Mucosa of descending colon (tissue), 3 donors: ENCODE measurements around the gene ADAM12. TPM values are rescaled to one million over a fixed set of nuclear protein-coding genes. Genes with fewer than 3 reads are reported as not detected.
"Not testable (repeated sequence)": the region's sequence is repeated elsewhere in the genome, so short reads cannot be mapped to it uniquely, and the experiment has no call there.

ENCODE experiments used
- ATAC-seq: fragments of 200-7000 bp; cut with Tn5 transposase; one replicate; pipeline ENCODE4 v1.9.1; 2020; ENCODE audit warnings: mild to moderate bottlenecking, moderate library complexity
- DNase-seq, 3 donors: peaks; one replicate each; pipeline ENCODE4 v3.0.0-alpha.2; 2020
- H3K36me3 ChIP-seq: fragments of 200-600 bp; one replicate; pipeline ENCODE4 v1.8.0; 2021; ENCODE audit warnings: low read depth, mild to moderate bottlenecking
- H3K4me1 ChIP-seq: fragments of 200-600 bp; one replicate; pipeline ENCODE4 v1.8.0; 2021; ENCODE audit warnings: low read depth, mild to moderate bottlenecking
- H3K4me3 ChIP-seq: fragments of 200-600 bp; one replicate; pipeline ENCODE4 v1.8.0; 2021; ENCODE audit warnings: mild to moderate bottlenecking
- H3K9me3 ChIP-seq: fragments of 200-600 bp; one replicate; pipeline ENCODE4 v1.8.0; 2021; ENCODE audit warnings: mild to moderate bottlenecking
- intact Hi-C, 2 donors: fragments of 100-400 bp; cut with DNase I in 1 of 2; cut with micrococcal nuclease in 1 of 2; formaldehyde crosslinking; loops; one replicate each; pipeline versions ENCODE4 v1.11.0 to v1.11.1; 2022; cut with DNase I, micrococcal nuclease
- total RNA-seq, 3 donors: library from RNA; stranded (reverse); fragmentation: NEBNext Ultra II Directional in 2 of 3; extraction: Animal tissue kit (Norgen Biotek cat#: 25700) in 2 of 3; gene quantifications; one replicate each; pipeline versions ENCODE4 v1.2.1 to v1.2.4, GENCODE V29; 2021 to 2023
- TF ChIP-seq, protein P1 (sequence below): fragments of 200-600 bp; IDR thresholded peaks from one replicate; pipeline ENCODE4 v1.8.0; 2022; ENCODE audit warnings: antibody characterized with exemption, mild to moderate bottlenecking
- donor health status: DM: no; HTN: no; CAD: no; lungs with moderate emphysema.
- donor health status: DM: no; HTN: no; CAD: no.
- donor health status: DM: no; HTN: yes; CAD: no.

ADAM12 gene
- total RNA-seq, 3 donors from 2014 or later = 0.20 to 0.89 (median 0.66) TPM

DNA sequence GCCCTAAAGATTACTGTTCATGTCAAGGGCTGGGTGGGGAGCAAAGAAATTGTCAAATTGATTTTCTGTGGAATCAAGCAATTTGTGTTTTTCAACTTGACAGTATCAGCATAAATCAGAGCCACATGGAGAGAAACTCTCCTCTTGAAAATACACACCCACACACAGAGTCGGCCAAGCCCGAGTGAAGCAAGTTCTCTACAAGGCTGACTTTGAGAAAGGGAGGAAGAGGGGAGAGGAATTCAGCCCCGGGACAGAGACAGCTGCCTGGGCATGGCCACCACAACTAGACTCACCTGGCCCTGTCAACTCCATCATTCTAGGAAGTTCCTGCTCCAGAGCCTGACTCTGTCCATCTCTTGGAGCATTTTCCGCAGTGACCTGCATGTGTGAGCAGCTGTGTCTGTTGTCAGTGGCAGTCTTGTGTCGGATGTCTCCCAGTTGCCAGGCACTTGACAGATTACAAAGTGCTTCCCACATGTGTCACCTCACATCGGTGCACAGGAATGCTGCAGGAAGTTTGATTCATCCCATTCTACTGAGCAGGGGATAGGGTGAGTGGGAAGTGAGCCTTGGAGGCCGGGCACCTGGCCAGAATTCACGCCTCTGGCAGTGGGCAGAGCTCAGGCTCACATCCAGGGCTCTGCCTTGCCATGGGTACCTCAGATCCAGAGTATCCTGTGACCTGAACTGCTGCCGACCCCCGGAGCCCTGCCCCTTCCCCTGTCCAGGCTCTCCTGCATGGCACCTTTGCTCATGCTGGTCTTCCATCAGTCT, 37.9 kb downstream of the ADAM12 start:
- H3K9me3 ChIP-seq = no peaks in the 10 kb centered on the region
- no peak overlapping the region for H3K4me3 ChIP-seq
- no peaks in the 10 kb centered on the region for H3K36me3 ChIP-seq
- ATAC-seq (no peak), DNase-seq (no peak)
- TF ChIP-seq, protein P1, sequence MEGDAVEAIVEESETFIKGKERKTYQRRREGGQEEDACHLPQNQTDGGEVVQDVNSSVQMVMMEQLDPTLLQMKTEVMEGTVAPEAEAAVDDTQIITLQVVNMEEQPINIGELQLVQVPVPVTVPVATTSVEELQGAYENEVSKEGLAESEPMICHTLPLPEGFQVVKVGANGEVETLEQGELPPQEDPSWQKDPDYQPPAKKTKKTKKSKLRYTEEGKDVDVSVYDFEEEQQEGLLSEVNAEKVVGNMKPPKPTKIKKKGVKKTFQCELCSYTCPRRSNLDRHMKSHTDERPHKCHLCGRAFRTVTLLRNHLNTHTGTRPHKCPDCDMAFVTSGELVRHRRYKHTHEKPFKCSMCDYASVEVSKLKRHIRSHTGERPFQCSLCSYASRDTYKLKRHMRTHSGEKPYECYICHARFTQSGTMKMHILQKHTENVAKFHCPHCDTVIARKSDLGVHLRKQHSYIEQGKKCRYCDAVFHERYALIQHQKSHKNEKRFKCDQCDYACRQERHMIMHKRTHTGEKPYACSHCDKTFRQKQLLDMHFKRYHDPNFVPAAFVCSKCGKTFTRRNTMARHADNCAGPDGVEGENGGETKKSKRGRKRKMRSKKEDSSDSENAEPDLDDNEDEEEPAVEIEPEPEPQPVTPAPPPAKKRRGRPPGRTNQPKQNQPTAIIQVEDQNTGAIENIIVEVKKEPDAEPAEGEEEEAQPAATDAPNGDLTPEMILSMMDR = no peak
- intact Hi-C loops = no loop called here
- no peaks in the 10 kb centered on the region for H3K4me1 ChIP-seq

DNA sequence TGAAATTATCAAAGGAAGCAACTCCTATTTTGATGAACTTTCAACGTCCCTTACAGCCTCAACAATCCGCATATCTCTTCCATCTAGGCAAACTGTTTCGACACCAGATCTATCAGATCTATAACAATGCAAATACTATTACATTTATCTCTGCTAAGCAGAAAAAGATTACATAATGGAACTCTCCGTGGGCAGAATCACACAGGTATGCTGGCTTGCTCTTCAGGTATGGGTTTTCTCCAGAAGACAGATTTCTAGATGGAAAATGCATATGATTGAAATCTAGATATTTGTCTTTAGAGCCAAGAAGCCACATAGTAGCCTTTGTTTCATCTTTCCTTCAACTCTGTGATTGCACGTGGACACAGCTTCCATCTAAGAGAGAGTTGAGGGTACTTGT, 38.6 kb downstream of the ADAM12 start:
- TF ChIP-seq, protein P1 = no peak
- Histone ChIP-seq H3K9me3 (no peaks in the 10 kb centered on the region), H3K4me1 (no peaks in the 10 kb centered on the region), H3K36me3 (no peaks in the 10 kb centered on the region), H3K4me3 (no peak overlapping the region)
- no peak for ATAC-seq
- intact Hi-C loops = no loop called here
- DNase-seq = no peak

DNA sequence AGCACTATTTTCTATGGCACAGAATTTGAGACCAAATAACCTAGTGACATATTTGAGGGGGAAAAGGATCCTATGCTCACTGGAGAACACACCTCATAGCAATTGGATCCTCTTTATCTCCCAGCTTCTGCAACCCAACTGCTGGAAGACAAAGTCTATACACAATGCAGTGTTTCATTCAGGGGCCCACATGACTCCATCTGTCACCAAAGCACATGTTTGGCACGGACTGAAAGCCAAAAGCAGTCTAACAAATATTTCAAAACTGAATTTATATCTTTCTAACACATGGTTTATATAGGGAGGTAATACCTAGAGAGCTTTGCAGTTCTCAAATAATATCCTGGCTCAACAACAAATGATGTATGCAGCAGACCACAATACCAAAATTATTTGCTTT, 39.2 kb downstream of the ADAM12 start:
- DNase-seq (no peak), ATAC-seq (no peak)
- intact Hi-C loops = no loop called here
- Histone ChIP-seq H3K36me3 (no peaks in the 10 kb centered on the region), H3K4me3 (no peak overlapping the region), H3K4me1 (no peaks in the 10 kb centered on the region), H3K9me3 (no peaks in the 10 kb centered on the region)
- TF ChIP-seq, protein P1 = no peak

DNA sequence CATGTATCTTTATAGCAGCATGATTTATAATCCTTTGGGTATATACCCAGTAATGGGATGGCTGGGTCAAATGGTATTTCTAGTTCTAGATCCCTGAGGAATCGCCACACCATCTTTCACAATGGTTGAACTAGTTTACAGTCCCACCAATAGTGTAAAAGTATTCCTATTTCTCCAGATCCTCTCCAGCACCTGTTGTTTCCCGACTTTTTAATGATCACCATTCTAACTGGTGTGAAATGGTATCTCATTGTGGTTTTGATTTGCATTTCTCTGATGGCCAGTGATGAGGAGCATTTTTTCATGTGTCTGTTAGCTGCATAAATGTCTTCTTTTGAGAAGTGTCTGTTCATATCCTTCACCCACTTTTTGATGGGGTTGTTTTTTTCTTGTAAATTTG, 44.8 kb downstream of the ADAM12 start:
- DNase-seq, ATAC-seq, H3K9me3 ChIP-seq, H3K4me1 ChIP-seq, H3K36me3 ChIP-seq, H3K4me3 ChIP-seq, intact Hi-C loops: not testable (repeated sequence)

DNA sequence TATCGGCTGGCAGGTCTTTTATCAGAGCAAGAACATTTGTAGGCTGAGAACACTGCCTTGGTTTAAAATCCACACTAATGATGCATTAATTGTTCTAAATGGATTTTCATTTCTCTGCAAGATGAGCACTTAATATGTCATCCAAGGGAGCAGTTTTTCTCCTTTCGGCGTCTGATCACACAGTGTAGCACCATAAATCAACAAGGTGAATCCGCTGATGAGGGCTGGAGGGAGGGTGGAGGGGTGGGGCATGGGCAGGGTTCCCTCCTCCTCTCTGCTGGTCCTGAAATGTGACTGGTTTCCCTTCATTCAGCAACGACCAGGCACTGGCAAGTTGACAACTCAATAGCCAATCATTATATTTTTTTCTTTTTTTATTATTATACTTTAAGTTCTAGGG, 45.6 kb downstream of the ADAM12 start:
- intact Hi-C loops = no loop called here
- no peaks in the 10 kb centered on the region for H3K9me3 ChIP-seq
- no peak for DNase-seq
- H3K4me3 ChIP-seq = no peak overlapping the region
- no peaks in the 10 kb centered on the region for H3K4me1 ChIP-seq
- ATAC-seq = no peak
- TF ChIP-seq, protein P1 = no peak
- no peaks in the 10 kb centered on the region for H3K36me3 ChIP-seq

DNA sequence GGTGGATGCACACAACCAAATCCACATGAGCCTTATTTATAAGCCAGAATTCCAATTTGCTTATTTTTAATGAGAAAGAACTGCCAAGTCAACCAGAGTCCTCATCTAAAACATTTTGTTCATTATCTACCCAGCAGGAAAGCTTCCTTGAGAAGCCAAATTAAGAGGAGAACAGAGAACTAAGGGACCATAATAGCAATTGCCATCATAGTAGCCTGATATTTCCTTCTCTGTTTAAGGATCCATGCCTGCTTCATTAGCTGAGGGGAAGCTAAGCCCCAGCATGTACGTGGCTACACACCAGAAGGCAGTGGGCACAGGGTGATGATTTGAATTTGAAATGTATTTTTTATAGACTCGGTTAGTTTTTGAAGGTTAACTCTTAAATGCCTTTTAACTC, 46.8 kb downstream of the ADAM12 start:
- no peak overlapping the region for H3K4me3 ChIP-seq
- DNase-seq (no peak), ATAC-seq (no peak)
- TF ChIP-seq, protein P1 = no peak
- intact Hi-C loops = no loop called here
- H3K4me1 ChIP-seq = no peaks in the 10 kb centered on the region
- no peaks in the 10 kb centered on the region for H3K9me3 ChIP-seq
- no peaks in the 10 kb centered on the region for H3K36me3 ChIP-seq
